ENCODE results near the gene PAX7.

DNA sequence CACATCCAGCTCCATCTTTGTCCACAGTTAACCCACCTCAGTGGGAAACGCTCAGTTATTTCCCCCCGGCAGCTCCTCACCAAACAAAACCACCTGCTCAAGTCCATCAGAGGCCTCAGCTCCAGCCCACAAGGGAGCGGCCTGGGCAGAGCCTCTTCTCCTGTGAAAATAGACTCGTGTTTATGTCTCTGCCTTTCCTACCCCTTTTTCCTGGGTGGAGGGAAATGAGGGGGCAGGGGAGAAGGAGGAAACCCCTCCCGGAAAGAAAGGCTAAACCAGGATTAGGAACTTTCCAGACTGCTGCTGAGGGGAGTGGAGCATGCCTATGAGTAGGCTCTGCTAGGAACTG, 81.6 kb downstream of the PAX7 start:
- TF ChIP-seq, protein P1, sequence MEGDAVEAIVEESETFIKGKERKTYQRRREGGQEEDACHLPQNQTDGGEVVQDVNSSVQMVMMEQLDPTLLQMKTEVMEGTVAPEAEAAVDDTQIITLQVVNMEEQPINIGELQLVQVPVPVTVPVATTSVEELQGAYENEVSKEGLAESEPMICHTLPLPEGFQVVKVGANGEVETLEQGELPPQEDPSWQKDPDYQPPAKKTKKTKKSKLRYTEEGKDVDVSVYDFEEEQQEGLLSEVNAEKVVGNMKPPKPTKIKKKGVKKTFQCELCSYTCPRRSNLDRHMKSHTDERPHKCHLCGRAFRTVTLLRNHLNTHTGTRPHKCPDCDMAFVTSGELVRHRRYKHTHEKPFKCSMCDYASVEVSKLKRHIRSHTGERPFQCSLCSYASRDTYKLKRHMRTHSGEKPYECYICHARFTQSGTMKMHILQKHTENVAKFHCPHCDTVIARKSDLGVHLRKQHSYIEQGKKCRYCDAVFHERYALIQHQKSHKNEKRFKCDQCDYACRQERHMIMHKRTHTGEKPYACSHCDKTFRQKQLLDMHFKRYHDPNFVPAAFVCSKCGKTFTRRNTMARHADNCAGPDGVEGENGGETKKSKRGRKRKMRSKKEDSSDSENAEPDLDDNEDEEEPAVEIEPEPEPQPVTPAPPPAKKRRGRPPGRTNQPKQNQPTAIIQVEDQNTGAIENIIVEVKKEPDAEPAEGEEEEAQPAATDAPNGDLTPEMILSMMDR (IDR thresholded peaks at IDR 0.05), result no peak
- no peak for TF ChIP-seq POLR2A (IDR thresholded peaks at IDR 0.05)

Measured in body of pancreas (tissue), 4 donors.